BE2C (cell line): ENCODE data around the gene NAV1.
"Not testable (repeated sequence)": the region's sequence is repeated elsewhere in the genome, so short reads cannot be mapped to it uniquely, and the experiment has no call there.

Source experiments
- DNase-seq: peaks from one replicate; pipeline ENCODE4 v3.0.0-alpha.2; 2020
- H3K27me3 ChIP-seq: fragments of 250-450 bp; sonication (Bioruptor Pico); 2 replicates; pipeline ENCODE4 v1.5.1; 2020; ENCODE audit warnings: mild to moderate bottlenecking
- H3K36me3 ChIP-seq: fragments of 250-450 bp; sonication (Bioruptor Pico); 2 replicates; pipeline ENCODE4 v1.5.1; 2020; ENCODE audit warnings: mild to moderate bottlenecking
- H3K4me1 ChIP-seq: fragments of 250-450 bp; sonication (Bioruptor Pico); 2 replicates; pipeline ENCODE4 v1.5.1; 2020
- H3K4me3 ChIP-seq: 2 replicates; pipeline ENCODE4 v1.5.1; 2011; ENCODE audit warnings: low read depth, low read length
- H3K9me3 ChIP-seq: fragments of 250-450 bp; sonication (Bioruptor Pico); 2 replicates; pipeline ENCODE4 v1.5.1; 2020
- TF ChIP-seq, protein P1 (sequence below): IDR thresholded peaks from 2 replicates; pipeline ENCODE4 v1.5.1; 2012; ENCODE audit warnings: mild to moderate bottlenecking, low read depth, low read length

Gene NAV1

GRCh38 chr1:201516511-201517127, 22.3 kb upstream of the NAV1 start:
- Histone ChIP-seq H3K36me3 (no peaks in the 10 kb centered on the region), H3K4me1 (peaks cover 10% of the 10 kb centered on the region), H3K9me3 (no peaks in the 10 kb centered on the region), H3K4me3 (no peak overlapping the region), H3K27me3 (no peaks in the 10 kb centered on the region)
- no peak for DNase-seq
- TF ChIP-seq, protein P1, sequence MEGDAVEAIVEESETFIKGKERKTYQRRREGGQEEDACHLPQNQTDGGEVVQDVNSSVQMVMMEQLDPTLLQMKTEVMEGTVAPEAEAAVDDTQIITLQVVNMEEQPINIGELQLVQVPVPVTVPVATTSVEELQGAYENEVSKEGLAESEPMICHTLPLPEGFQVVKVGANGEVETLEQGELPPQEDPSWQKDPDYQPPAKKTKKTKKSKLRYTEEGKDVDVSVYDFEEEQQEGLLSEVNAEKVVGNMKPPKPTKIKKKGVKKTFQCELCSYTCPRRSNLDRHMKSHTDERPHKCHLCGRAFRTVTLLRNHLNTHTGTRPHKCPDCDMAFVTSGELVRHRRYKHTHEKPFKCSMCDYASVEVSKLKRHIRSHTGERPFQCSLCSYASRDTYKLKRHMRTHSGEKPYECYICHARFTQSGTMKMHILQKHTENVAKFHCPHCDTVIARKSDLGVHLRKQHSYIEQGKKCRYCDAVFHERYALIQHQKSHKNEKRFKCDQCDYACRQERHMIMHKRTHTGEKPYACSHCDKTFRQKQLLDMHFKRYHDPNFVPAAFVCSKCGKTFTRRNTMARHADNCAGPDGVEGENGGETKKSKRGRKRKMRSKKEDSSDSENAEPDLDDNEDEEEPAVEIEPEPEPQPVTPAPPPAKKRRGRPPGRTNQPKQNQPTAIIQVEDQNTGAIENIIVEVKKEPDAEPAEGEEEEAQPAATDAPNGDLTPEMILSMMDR, result no peak

DNA sequence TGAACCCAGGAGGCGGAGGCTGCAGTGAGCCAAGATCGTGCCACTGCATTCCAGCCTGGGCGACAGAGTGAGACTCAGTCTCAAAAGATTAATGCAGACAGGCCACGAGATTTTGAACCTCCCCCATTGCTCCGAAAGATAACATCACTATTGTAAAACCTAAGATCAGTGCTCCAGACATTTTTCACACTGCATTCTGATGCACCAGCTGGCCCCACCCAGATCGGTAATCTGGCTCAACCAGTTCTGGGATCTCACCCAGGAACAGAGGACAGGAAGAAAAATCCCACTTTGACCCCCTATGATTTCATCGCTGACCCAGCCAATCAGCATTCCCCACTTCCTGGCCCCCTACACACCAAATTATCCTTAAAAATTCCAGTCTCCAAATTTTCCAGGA, 21.3 kb upstream of the NAV1 start:
- H3K4me3 ChIP-seq, result no peak overlapping the region
- TF ChIP-seq, protein P1, result no peak
- no peaks in the 10 kb centered on the region for H3K9me3 ChIP-seq
- no peaks in the 10 kb centered on the region for H3K27me3 ChIP-seq
- no peak for DNase-seq
- peaks cover 2% of the 10 kb centered on the region for H3K4me1 ChIP-seq
- no peaks in the 10 kb centered on the region for H3K36me3 ChIP-seq

DNA sequence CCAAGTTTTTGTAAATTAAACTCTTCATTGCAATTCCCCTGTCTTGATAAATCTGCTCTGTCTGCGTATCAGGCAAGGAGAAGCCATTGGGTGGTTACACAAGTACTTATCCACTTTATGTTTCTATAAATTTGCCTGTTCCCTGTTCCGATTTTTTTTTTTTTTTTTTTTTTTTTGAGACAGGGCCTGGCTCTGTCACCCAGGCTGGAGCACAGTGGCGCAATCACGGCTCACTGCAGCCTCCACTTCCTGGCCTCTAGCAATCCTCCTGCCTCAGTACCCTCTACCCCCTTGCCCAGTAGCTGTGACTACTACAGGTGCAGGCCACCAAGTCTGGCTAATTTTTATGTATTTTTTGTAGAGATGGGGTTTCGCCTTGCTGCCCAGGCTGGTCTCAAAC, 20.9 kb upstream of the NAV1 start:
- no peaks in the 10 kb centered on the region for H3K36me3 ChIP-seq
- no peaks in the 10 kb centered on the region for H3K4me1 ChIP-seq
- TF ChIP-seq, protein P1, result no peak
- H3K27me3 ChIP-seq, result no peaks in the 10 kb centered on the region
- no peak overlapping the region for H3K4me3 ChIP-seq
- no peak for DNase-seq
- H3K9me3 ChIP-seq, result no peaks in the 10 kb centered on the region

- not testable (repeated sequence) for H3K36me3 ChIP-seq, H3K4me1 ChIP-seq
Observed at GRCh38 chr1:201520046-201520575, 18.8 kb upstream of the NAV1 start.

GRCh38 chr1:201525193-201525778, 13.6 kb upstream of the NAV1 start:
- no peaks in the 10 kb centered on the region for H3K9me3 ChIP-seq
- DNase-seq, result no peak
- H3K4me1 ChIP-seq, result no peaks in the 10 kb centered on the region
- H3K4me3 ChIP-seq, result no peak overlapping the region
- H3K36me3 ChIP-seq, result no peaks in the 10 kb centered on the region
- H3K27me3 ChIP-seq, result no peaks in the 10 kb centered on the region
- TF ChIP-seq, protein P1, result no peak

More at GRCh38 chr1:201520046-201520575, 18.8 kb upstream of the NAV1 start:
- not testable (repeated sequence) for H3K9me3 ChIP-seq, H3K27me3 ChIP-seq, DNase-seq, H3K4me3 ChIP-seq

DNA sequence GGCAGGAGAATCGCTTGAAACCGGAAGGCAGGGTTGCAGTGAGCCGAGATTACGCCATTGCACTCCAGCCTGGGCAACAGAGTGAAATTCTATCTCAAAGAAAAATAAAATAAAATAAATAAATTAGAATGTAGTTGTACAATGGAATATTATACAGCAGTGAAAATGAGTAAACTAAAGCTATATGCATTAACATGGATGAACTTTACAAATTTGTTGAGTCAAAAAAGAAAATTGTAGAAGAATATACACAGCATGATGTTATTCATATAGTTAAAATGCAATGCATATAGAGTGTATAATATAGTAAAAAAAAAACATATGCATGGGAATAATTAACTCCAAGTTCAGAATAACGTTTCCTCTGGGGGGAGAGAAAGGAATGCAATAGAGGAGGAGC, 11.0 kb upstream of the NAV1 start:
- Histone ChIP-seq H3K36me3 (no peaks in the 10 kb centered on the region), H3K4me1 (peaks cover 5% of the 10 kb centered on the region; the same call in 1 of the 2 replicates), H3K4me3 (no peak overlapping the region), H3K27me3 (no peaks in the 10 kb centered on the region), H3K9me3 (no peaks in the 10 kb centered on the region)
- TF ChIP-seq, protein P1, result no peak
- DNase-seq, result no peak
